Body of pancreas (tissue), 4 donors: ENCODE data around the gene GLI1.

ENCODE experiments used
- CTCF ChIP-seq, 7 experiments: fragments of 450-650 bp in 4 of 7; fragments of 200-600 bp in 3 of 7; sonication (generic) in 3 of 7; IDR thresholded peaks; one replicate each; pipeline ENCODE4 v1.5.1; 2016 to 2019; ENCODE audit warnings: antibody characterized with exemption in 7 of 7
- POLR2A ChIP-seq, 3 donors: fragments of 450-650 bp; IDR thresholded peaks; one replicate each; pipeline ENCODE4 v1.6.1; 2016; ENCODE audit warnings: antibody characterized with exemption in 3 of 3, mild to moderate bottlenecking in 2 of 3

GRCh38 chr12:57471661-57472060, 12.1 kb downstream of the GLI1 start:
- TF ChIP-seq POLR2A (IDR thresholded peaks at IDR 0.05) = no peak
- TF ChIP-seq CTCF (IDR thresholded peaks at IDR 0.05) = no peak
